Activated naive CD8-positive, alpha-beta T cell treated with anti-CD3 and anti-CD28 coated beads for 36 hours (primary cell): ENCODE results near the gene MYO1F. TPM values are rescaled to one million over a fixed set of nuclear protein-coding genes. Genes with fewer than 3 reads are reported as not detected.

Source experiments
- total RNA-seq, 2 experiments: library from RNA; stranded (reverse); gene quantifications; one replicate each; pipeline ENCODE4 v1.2.3, GENCODE V29; 2021

Gene MYO1F
- total RNA-seq, 2 experiments from 2014 or later, result 4.5 to 4.8 TPM

Other genes with a start within 250 kb of the MYO1F start
- under 1 TPM; 0.47 to 0.64 TPM for gene KANK3, start 234.2 kb downstream of the MYO1F start, total RNA-seq
- gene ANGPTL4, start 213.3 kb downstream of the MYO1F start, total RNA-seq, result 1 to 10 TPM; 1.9 to 2.1 TPM
- gene RAB11B, start 187.1 kb downstream of the MYO1F start, total RNA-seq, result 10 to 100 TPM; 60.9 to 65.5 TPM
- 1 to 10 TPM; 6.1 to 6.6 TPM for gene MARCHF2, start 164.1 kb downstream of the MYO1F start, total RNA-seq
- 100 to 1,000 TPM; 348 to 358 TPM for gene HNRNPM, start 132.5 kb downstream of the MYO1F start, total RNA-seq
- under 1 TPM; 0.33 to 0.68 TPM for gene PRAM1, start 74.8 kb downstream of the MYO1F start, total RNA-seq
- 10 to 100 TPM; 21.2 to 23.4 TPM for gene ZNF414, start 63.3 kb downstream of the MYO1F start, total RNA-seq
- 1 to 10 TPM; 3.7 to 4.1 TPM for gene ADAMTS10, start 33.3 kb upstream of the MYO1F start, total RNA-seq
- not detected for gene NFILZ, start 53.2 kb upstream of the MYO1F start, total RNA-seq
- not detected for gene ACTL9, start 121.4 kb upstream of the MYO1F start, total RNA-seq
- not detected for gene OR2Z1, start 144.2 kb upstream of the MYO1F start, total RNA-seq